SJSA1 (cell line): ENCODE measurements around the gene PPP1R12A. TPM values are rescaled to one million over a fixed set of nuclear protein-coding genes. Genes with fewer than 3 reads are reported as not detected.
A peak's percentile ranks its signal among the peaks of the same experiment; 100 is the strongest.

Experiments used
- DNase-seq, 2 experiments: peaks; one replicate each; pipeline ENCODE4 v3.0.0-alpha.2; 2015 to 2020; ENCODE audit warnings: low spot score in 2 of 2, low read depth in 1 of 2
- H3K27ac ChIP-seq: fragments of 250-450 bp; sonication (Bioruptor Pico); 2 replicates; pipeline ENCODE4 v1.5.1; 2020; ENCODE audit warnings: mild to moderate bottlenecking, moderate library complexity
- H3K27me3 ChIP-seq: fragments of 250-450 bp; sonication (Bioruptor Pico); replicated peaks from 2 replicates; pipeline ENCODE4 v1.5.1; 2020; ENCODE audit warnings: mild to moderate bottlenecking, moderate library complexity
- H3K36me3 ChIP-seq: fragments of 250-450 bp; sonication (Bioruptor Pico); 2 replicates; pipeline ENCODE4 v1.5.1; 2020; ENCODE audit warnings: mild to moderate bottlenecking
- H3K4me1 ChIP-seq: fragments of 250-450 bp; sonication (Bioruptor Pico); replicated peaks from 2 replicates; pipeline ENCODE4 v1.6.1; 2021; ENCODE audit warnings: mild to moderate bottlenecking
- H3K4me3 ChIP-seq: fragments of 250-450 bp; sonication (Bioruptor Pico); 2 replicates; pipeline ENCODE4 v1.5.1; 2020; ENCODE audit warnings: mild to moderate bottlenecking
- H3K9me3 ChIP-seq: fragments of 250-450 bp; sonication (Bioruptor Pico); replicated peaks from 2 replicates; pipeline ENCODE4 v1.5.1; 2020; ENCODE audit warnings: mild to moderate bottlenecking
- total RNA-seq: library from RNA; depleted of rRNA; stranded (reverse); fragments of >200 nt; shearing (Covaris generic); gene quantifications from 2 replicates; pipeline ENCODE4 v1.2.3, GENCODE V29; 2014; rRNA removed

Gene PPP1R12A
- total RNA-seq, 1 experiment from 2014 or later = 91.9 TPM

- no peaks in the 10 kb centered on the region for H3K27me3 ChIP-seq
- no peak overlapping the region for H3K27ac ChIP-seq
- peak in 1 of 2 experiments; percentile 7 for DNase-seq
- H3K4me1 ChIP-seq = no peaks in the 10 kb centered on the region
- no peaks in the 10 kb centered on the region for H3K9me3 ChIP-seq
- H3K4me3 ChIP-seq = no peak overlapping the region
- H3K36me3 ChIP-seq = no peaks in the 10 kb centered on the region
Observed at GRCh38 chr12:79725987-79726386, 208.9 kb downstream of the PPP1R12A start.

Other genes starting within 250 kb of the PPP1R12A start
- gene PAWR, start 244.1 kb downstream of the PPP1R12A start, total RNA-seq = 30.7 and 40.8 TPM in 2 replicates
- gene OTOGL, start 164.4 kb upstream of the PPP1R12A start, total RNA-seq = 0.08 and 0.50 TPM in 2 replicates